AG09309 (cell line): ENCODE measurements around the gene CMTM1.

ENCODE experiments used
- DNase-seq: peaks from one replicate; pipeline ENCODE4 v3.0.0-alpha.2; 2010; ENCODE audit warnings: low read depth
- H3K4me3 ChIP-seq: 2 replicates; pipeline ENCODE4 v1.5.1; 2011; ENCODE audit warnings: mild to moderate bottlenecking, low read depth, low read length, moderate library complexity; ENCODE audit not compliant: control insufficient read depth
- TF ChIP-seq, protein P1 (sequence below): IDR thresholded peaks from 2 replicates; pipeline ENCODE4 v1.5.1; 2011; ENCODE audit warnings: mild to moderate bottlenecking, low read depth, low read length, inconsistent platforms; ENCODE audit not compliant: insufficient read depth, control insufficient read depth; ENCODE audit errors: missing control alignments

The CMTM1 gene

DNA sequence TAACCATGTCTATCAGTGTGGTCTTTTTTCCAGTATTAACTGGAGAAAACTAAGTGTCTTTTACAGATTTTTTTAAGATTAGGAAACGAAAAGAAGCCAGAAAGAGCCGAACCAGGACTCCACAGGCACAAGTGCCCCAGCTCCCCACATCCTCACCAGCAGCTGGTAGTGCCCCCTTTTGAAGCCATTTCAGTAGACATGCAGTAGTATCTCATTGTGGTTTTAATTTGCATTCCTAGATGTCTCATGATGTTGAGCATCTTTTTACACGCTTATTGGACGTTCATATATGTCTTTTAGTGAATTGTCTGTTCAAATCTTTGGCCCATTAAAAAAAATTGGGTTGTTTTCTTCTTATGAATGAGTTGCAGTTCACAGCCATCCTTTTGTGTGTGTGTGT is 33.5 kb downstream of the CMTM1 start:
- TF ChIP-seq, protein P1, sequence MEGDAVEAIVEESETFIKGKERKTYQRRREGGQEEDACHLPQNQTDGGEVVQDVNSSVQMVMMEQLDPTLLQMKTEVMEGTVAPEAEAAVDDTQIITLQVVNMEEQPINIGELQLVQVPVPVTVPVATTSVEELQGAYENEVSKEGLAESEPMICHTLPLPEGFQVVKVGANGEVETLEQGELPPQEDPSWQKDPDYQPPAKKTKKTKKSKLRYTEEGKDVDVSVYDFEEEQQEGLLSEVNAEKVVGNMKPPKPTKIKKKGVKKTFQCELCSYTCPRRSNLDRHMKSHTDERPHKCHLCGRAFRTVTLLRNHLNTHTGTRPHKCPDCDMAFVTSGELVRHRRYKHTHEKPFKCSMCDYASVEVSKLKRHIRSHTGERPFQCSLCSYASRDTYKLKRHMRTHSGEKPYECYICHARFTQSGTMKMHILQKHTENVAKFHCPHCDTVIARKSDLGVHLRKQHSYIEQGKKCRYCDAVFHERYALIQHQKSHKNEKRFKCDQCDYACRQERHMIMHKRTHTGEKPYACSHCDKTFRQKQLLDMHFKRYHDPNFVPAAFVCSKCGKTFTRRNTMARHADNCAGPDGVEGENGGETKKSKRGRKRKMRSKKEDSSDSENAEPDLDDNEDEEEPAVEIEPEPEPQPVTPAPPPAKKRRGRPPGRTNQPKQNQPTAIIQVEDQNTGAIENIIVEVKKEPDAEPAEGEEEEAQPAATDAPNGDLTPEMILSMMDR, result no peak
- DNase-seq, result no peak
- no peak overlapping the region for H3K4me3 ChIP-seq

DNA sequence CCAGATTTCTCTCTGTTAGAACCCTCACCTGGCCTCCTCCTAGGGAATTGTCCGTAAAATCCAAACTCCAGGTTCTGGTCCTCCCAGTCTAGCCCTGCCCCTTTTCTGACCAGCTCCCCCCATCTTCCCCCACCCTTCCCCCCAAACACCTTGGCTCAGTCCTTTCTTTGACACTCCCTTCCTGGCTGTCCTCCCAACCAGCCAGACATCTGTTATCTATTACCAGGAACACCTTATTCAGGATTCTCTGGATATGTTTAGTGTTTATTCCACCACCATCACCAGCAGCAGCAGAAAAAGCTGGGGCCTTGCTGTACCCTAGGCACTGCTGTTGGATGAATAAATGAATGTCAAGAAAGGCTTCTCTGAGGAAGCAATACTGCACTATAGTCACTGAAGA is 34.2 kb downstream of the CMTM1 start:
- no peak overlapping the region for H3K4me3 ChIP-seq
- TF ChIP-seq, protein P1, result no peak
- DNase-seq, result no peak

DNA sequence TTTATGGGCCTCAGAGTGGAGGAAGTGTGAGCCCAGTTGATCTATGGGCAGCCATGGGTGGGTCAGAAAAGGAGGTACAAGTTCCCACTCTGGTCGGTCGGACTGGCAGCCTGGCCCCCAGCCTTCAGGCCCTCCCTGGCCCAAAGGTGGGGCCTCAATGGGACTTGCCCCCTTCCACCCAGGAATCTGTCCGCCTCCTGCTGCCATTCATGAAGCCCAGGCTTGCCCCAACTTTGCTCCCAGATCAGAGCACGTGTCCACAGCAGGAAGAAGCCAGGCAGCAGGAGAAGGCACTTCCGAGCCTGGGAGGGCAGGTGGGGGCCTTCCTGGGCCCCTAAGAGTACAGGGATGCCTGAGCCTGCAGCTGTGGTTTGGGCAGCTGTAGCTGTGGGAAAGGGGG is 35.2 kb downstream of the CMTM1 start:
- DNase-seq, result no peak
- no peak overlapping the region for H3K4me3 ChIP-seq
- TF ChIP-seq, protein P1, result no peak

GRCh38 chr16:66603537-66604375 is 37.5 kb downstream of the CMTM1 start:
- no peak for DNase-seq
- TF ChIP-seq, protein P1, result no peak
- peak overlapping the region; percentile 49 for H3K4me3 ChIP-seq

DNA sequence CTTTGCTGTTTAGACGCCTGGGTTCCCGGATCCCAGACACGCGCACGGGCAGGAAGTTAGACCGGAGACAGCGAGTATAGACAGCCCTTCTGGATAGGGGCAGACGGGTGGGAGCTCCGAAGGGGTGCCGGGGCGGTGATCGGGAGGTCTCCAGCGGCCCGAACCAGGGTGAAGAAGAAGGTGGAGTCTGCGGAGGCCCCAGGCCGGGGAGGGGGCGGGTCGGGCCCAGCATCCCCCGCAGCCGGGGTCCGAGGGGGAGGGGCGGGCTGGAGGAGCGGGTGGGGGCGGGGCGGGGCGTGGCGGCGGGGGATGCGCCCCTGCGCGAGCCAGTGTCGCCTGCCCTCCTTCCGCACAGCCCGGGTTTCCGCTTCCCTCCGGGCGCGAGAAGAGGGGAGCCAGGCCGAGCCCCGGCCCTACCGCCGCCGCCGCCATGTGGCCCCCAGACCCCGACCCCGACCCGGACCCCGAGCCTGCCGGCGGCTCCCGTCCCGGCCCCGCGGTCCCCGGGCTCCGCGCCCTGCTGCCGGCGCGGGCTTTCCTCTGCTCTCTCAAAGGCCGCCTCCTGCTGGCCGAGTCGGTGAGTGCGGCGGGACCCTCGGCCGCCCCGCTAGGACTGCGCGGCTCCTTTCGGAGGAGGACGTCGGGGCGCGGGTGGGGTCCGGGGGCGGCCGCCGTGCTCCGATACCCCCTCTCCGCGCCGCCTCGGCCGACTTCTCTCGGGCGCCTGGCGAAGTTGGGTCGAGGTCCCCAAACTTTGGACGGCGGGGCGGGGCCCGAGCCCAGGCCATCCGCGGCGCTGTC is 38.3 kb downstream of the CMTM1 start, which contains the start of gene CMTM3:
Gene CMTM3 (plus strand): TSS at position 329 of the 801 bp plus-strand sequence. CDS start 102 bp downstream, at position 431.
- H3K4me3 ChIP-seq, result peak within 1 kb of the TSS; percentile 49
- TF ChIP-seq, protein P1, result peak; percentile 66
- DNase-seq, result no peak

DNA sequence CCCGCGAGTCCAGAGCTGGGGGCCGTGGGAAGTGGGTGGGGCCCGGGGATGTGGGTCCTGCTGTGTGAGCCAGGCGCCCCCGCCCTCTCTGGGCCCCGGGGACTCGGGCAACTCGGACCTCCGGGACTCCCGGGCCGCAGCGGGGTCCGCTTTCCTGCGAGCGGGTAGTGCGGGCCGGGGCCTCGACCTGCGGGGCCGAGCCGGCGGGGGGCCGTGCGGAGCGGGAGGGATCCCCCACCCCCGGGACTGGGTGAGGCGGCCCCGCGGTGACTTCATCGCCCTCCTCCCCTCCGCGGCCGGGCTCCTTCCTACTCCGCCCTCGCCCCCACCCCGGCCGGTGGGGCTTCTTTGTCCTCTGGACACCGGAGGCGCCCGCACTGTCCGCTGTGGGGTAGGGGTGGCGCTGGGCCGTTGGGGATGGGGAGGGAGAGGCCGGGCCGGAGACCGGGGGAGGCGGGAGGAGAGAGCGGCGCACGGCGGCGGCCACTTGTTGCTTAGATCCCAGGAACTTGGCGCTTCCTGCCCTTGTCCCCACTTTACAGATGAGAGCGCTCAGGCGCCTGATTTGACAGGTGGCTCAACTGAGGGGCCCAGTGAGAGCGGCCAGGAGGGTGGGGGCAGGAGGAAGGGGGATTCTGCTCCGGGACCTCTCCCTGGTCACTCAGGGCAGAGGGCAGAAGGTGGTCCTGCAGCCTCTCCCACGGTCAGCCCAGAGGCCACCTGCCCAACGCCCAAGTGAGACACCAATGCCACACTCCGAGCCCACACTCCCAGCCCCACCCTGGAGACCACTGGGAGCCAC is 39.1 kb downstream of the CMTM1 start:
- TF ChIP-seq, protein P1, result no peak
- peak overlapping the region; percentile 49 for H3K4me3 ChIP-seq
- DNase-seq, result no peak
